Tibial artery (tissue), 4 donors: ENCODE results near the gene MACROH2A1.

ENCODE experiments used
- DNase-seq, 2 donors: peaks; one replicate each; pipeline ENCODE4 v3.0.0-alpha.2; 2019
- H3K27ac ChIP-seq, 2 donors: fragments of 200-600 bp; sonication (generic) in 1 of 2; 1 replicate in 1 of 2; 2 replicates in 1 of 2; pipeline ENCODE4 v1.5.1; 2018 to 2019; ENCODE audit warnings: mild to moderate bottlenecking in 1 of 2
- H3K27me3 ChIP-seq, 2 donors: fragments of 200-600 bp; sonication (generic) in 1 of 2; one replicate each; pipeline versions ENCODE4 v1.5.1 to v1.6.0; 2016 to 2019
- H3K36me3 ChIP-seq, 3 donors: fragments of 200-600 bp; sonication (generic) in 2 of 3; one replicate each; pipeline ENCODE4 v1.5.1; 2016 to 2019; ENCODE audit warnings: mild to moderate bottlenecking in 2 of 3
- H3K4me1 ChIP-seq, 4 donors: fragments of 200-600 bp; sonication (generic) in 2 of 4; 1 replicate in 3 of 4; 2 replicates in 1 of 4; pipeline ENCODE4 v1.5.1; 2016 to 2019
- H3K4me3 ChIP-seq, 2 donors: fragments of 200-600 bp; sonication (generic) in 1 of 2; 1 replicate in 1 of 2; 2 replicates in 1 of 2; pipeline ENCODE4 v1.5.1; 2018 to 2019; ENCODE audit warnings: mild to moderate bottlenecking in 2 of 2
- H3K9me3 ChIP-seq, 3 donors: fragments of 200-600 bp; sonication (generic) in 1 of 3; one replicate each; pipeline ENCODE4 v1.5.1; 2016 to 2019
- intact Hi-C: fragments of 100-400 bp; cut with DNase I; formaldehyde crosslinking; loops from one replicate; pipeline ENCODE4 v1.15.0; 2023; ENCODE audit warnings: low total_unique reads
- TF ChIP-seq, protein P1 (sequence below), 2 experiments: fragments of 200-600 bp in 1 of 2; fragments of 450-650 bp in 1 of 2; IDR thresholded peaks; one replicate each; pipeline ENCODE4 v1.5.1; 2017 to 2019; ENCODE audit warnings: antibody characterized with exemption in 2 of 2, mild to moderate bottlenecking in 1 of 2, moderate library complexity in 1 of 2

MACROH2A1 gene

DNA sequence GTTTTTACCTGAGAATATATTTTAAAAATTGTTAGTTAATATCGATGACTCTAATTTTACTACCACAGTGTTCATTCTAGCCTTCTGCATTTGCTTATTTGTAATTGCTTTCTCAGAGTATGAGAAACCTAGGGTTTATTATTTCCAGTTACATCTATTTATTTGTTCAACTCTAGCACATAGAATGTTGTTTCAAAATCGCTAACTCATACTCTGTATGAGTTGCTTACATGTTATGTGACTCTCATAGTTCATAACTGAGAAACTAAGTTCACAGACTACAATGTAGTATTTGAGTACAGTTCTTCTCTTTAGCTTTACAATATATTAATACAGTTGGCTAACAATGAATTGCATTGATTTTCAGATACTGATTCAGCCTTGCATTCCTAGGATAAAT lies 103.2 kb downstream of the MACROH2A1 start:
- Histone ChIP-seq H3K27ac (no peak overlapping the region), H3K4me3 (no peak overlapping the region), H3K4me1 (no peaks in the 10 kb centered on the region), H3K9me3 (no peaks in the 10 kb centered on the region), H3K36me3 (no peaks in the 10 kb centered on the region), H3K27me3 (peaks cover 0 to 4% of the 10 kb centered on the region in 2 donors)
- no peak for DNase-seq
- TF ChIP-seq, protein P1, sequence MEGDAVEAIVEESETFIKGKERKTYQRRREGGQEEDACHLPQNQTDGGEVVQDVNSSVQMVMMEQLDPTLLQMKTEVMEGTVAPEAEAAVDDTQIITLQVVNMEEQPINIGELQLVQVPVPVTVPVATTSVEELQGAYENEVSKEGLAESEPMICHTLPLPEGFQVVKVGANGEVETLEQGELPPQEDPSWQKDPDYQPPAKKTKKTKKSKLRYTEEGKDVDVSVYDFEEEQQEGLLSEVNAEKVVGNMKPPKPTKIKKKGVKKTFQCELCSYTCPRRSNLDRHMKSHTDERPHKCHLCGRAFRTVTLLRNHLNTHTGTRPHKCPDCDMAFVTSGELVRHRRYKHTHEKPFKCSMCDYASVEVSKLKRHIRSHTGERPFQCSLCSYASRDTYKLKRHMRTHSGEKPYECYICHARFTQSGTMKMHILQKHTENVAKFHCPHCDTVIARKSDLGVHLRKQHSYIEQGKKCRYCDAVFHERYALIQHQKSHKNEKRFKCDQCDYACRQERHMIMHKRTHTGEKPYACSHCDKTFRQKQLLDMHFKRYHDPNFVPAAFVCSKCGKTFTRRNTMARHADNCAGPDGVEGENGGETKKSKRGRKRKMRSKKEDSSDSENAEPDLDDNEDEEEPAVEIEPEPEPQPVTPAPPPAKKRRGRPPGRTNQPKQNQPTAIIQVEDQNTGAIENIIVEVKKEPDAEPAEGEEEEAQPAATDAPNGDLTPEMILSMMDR (IDR thresholded peaks at IDR 0.05) = no peak
- intact Hi-C loops = no loop called here

DNA sequence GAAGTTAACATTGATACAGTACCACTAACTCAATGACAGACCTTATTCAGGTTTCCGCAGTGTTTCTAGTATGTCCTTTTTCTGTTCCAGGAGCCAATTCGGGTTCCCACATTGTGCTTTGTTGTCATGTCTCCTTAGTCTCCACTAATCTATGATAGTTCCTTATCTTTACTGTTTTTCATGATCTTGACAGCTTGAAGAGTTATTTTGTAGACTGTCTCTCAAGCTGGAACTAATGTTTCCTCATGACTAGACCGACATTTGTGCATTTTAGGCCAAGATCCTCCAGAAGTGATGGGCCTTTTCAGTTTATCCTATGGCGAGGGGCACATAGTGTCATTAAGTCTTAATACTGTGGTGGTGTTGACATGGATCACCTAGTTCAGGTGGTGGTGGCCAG lies 104.2 kb downstream of the MACROH2A1 start:
- no peaks in the 10 kb centered on the region for H3K9me3 ChIP-seq
- intact Hi-C loops = no loop called here
- no peak for DNase-seq
- H3K4me1 ChIP-seq = no peaks in the 10 kb centered on the region
- no peak overlapping the region for H3K4me3 ChIP-seq
- no peaks in the 10 kb centered on the region for H3K36me3 ChIP-seq
- TF ChIP-seq, protein P1 (IDR thresholded peaks at IDR 0.05) = no peak
- H3K27ac ChIP-seq = no peak overlapping the region
- H3K27me3 ChIP-seq = peaks cover 0 to 4% of the 10 kb centered on the region in 2 donors

DNA sequence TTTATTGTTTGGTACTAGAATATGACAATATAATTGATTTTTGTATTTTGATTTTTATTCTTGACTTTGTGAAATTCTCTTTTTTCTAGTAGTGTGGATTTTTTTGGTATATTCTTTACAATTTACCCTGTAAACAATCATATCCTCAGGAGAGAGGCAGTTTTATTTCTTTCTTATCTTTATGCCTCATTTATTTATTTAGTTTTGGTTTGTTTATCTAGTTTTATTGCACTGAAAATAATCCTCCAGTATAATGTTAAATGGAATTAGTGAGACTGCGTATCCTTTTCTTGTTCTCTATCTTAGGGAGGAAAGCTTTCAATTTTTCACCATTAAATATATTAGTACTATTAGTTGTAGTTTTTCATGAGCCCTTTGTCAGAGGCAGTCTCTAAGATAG lies 109.4 kb downstream of the MACROH2A1 start:
- Histone ChIP-seq H3K4me1 (no peaks in the 10 kb centered on the region), H3K36me3 (no peaks in the 10 kb centered on the region), H3K27me3 (no peaks in the 10 kb centered on the region), H3K27ac (no peak overlapping the region), H3K4me3 (no peak overlapping the region), H3K9me3 (no peaks in the 10 kb centered on the region)
- DNase-seq = no peak
- intact Hi-C loops = no loop called here
- TF ChIP-seq, protein P1 (IDR thresholded peaks at IDR 0.05) = no peak

DNA sequence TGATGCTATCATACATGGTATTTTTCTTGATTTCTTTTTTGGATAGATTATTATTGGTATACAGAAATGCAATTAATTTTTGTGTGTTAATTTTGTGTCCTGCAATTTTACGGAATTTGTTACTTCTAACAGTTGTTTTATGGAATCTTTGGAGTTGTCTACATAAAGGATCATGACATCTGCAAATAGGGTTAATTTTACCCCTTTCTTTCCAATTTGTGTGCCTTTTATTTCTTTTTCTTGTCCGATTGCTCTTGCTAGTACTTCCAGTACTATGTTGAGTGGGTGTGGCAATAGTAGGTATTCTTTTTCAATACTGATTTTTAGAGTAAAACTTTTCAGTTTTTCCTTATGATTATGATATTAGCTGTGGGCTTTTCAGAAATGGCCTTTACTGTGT lies 111.5 kb downstream of the MACROH2A1 start:
- intact Hi-C loops = no loop called here
- H3K4me3 ChIP-seq = no peak overlapping the region
- TF ChIP-seq, protein P1 (IDR thresholded peaks at IDR 0.05) = no peak
- no peak overlapping the region for H3K27ac ChIP-seq
- H3K4me1 ChIP-seq = no peaks in the 10 kb centered on the region
- DNase-seq = no peak
- no peaks in the 10 kb centered on the region for H3K27me3 ChIP-seq
- peaks cover 0 to 3% (median 0%) of the 10 kb centered on the region in 3 donors for H3K9me3 ChIP-seq
- H3K36me3 ChIP-seq = no peaks in the 10 kb centered on the region
